CD4-positive, CD25-positive, alpha-beta regulatory T cell (primary cell): Measurements from ENCODE around the gene FASLG. TPM values are rescaled to one million over a fixed set of nuclear protein-coding genes. Genes with fewer than 3 reads are reported as not detected.

Source experiments
- polyA plus RNA-seq, 4 donors: library from polyadenylated mRNA; unstranded; fragments of 300-500 nt; fragmentation: Illumina TruSeq; gene quantifications; one replicate each; pipeline ENCODE4 v1.2.3, GENCODE V29; 2021
- total RNA-seq: library from RNA; stranded (reverse); gene quantifications from one replicate; pipeline ENCODE4 v1.2.3, GENCODE V29; 2022

FASLG gene
- total and polyA plus RNA-seq, 5 donors from 2014 or later, result 0.45 to 0.81 TPM; not detected in 3

Other genes with a start within 250 kb of the FASLG start
- not detected for gene C1orf105, start 238.4 kb upstream of the FASLG start, total RNA-seq
- gene C1orf105, start 238.4 kb upstream of the FASLG start, polyA plus RNA-seq, result not detected
- 22.6 TPM for gene PIGC, start 215.0 kb upstream of the FASLG start, total RNA-seq
- 100 to 1,000 TPM; 110 to 132 (median 126) TPM for gene PIGC, start 215.0 kb upstream of the FASLG start, polyA plus RNA-seq
- gene SUCO, start 126.0 kb upstream of the FASLG start, total RNA-seq, result 108 TPM
- 10 to 100 TPM in 3 of 4 donors, 1 to 10 TPM in 1; 9.0 to 16.6 (median 15.3) TPM for gene SUCO, start 126.0 kb upstream of the FASLG start, polyA plus RNA-seq